ENCODE results near the gene AMMECR1L.
"Not testable (repeated sequence)": the region's sequence is repeated elsewhere in the genome, so short reads cannot be mapped to it uniquely, and the experiment has no call there.

Gene AMMECR1L

DNA sequence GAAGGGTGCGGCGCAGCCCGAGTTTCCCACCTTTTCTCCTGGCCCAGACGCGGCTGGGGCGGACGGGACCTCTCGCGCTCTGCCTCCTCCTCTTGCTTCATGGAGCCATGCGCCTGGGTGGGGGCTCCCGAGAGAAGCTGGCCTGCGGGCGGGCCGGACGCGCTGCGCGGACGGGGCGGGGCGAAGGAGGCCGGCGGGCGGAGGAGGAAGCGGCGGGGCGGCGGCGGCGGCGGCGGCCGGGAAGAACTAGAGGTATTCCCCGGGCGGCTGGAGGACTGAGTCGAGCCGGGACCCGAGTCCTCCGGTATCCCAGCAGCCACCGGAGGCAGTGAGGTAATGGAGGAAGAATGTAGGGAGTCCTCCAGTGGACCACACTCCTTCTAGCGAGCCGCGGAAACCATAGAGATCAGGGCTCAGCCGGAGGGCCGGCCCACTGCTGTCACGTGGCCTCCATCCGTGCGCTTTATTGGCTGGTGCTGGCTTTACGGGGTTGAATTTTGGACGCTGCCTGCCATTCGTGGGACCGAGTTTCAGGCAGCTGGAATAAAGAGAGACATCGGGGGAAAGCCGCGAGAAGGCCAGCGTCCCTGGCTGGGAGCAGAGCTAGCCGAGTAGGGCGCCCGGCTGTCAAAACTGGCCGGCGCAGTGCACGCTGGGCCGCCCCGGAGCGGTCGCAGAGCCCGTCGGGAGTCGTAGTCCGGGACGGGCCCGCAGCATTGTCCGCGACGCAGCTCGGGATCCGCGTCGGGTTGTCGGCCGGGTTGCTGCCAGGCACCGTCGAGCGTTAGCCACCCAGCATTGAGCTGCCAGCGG, at the start of gene AMMECR1L:
AMMECR1L (minus strand) TSS at position 177 of the 813 bp plus-strand sequence. CDS start 11,722 bp downstream, outside the sequence.
- peak; percentile 48 to 85 (median 68) for DNase-seq

DNA sequence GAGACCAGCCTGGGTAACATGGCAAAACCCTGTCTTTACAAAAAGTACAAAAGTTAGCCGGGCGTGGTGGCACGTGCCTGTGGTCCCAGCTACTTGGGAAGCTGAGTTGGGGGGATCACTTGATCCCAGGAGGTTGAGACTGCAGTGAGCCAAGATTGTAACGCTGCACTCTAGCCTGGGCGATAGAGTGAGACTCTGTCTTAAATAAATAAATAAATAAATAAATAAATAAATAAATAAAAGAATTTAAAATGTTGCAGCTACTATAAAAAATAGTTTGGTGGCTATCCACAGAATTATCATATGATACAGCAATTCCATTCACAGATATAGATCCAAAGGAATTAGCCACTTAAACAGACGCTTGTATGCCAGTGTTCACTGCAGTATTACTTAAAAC, 49.6 kb upstream of the AMMECR1L start:
- no peak for DNase-seq

DNA sequence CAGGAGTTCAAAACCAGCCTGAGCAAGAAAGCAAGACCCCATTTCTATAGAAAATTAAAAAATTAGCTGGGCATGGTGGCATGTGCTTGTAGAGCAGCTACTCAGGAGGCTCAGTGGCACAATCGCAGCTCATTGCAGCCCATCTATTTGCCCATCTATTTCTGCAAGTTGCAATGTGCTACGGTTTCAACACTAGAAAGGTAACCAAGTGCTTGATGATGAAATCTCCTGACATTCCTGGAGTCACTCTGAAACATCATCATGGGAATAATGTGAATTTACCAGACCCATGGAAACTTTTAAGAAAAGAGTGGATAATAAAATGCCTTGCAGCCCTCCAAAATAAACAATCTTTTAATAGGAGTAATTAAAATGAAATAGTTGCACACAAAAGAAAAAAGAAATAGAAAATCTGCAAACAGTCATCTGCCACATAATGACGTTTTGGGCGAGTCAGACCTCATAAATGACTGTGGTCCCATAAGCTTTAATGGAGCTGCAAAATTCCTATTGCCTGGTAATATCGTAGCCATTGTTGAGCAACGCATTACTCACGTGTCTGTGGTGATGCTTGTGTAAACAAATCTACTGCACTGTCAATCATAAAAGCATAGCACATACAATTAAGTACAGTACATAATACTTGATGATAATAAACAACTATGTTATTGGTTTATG, 46.6 kb upstream of the AMMECR1L start:
- no peak for DNase-seq

DNA sequence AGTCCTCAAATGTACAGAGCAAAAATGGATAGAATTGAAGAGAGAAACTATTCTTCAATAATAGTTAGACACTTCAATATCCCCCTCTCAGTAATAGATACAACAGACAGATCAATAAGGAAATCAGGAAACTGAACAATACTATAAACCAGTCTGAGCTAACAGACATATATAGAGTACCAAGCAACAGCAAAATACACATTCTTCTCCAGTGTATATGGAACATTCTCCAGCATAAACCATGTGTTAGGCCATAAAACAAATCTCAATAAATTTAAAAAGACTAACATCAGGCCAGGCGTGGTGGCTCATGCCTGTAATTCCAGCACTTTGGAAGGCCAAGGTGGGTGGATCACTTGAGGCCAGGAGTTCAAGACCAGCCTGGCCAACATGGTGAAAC, 43.7 kb upstream of the AMMECR1L start:
- no peak for DNase-seq

DNA sequence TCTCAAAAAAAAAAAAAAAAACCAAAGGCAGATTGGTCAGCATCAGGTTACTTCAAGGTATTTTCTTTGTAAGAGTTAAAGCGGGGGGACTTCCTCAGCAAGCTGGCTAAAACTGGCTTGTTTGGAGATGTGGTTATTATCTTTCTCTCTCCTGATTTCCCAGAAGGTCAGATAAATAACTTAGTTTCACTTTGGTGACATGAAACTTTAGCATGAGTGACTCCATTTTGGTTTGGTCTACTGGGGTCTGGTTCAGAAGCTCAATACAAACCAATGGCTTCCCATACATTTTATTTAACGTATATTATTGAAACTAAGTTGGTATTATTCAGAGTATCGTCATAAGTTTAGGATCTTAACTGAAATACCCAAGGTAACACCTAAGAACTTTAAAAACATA, 41.6 kb upstream of the AMMECR1L start:
- no peak for DNase-seq

DNA sequence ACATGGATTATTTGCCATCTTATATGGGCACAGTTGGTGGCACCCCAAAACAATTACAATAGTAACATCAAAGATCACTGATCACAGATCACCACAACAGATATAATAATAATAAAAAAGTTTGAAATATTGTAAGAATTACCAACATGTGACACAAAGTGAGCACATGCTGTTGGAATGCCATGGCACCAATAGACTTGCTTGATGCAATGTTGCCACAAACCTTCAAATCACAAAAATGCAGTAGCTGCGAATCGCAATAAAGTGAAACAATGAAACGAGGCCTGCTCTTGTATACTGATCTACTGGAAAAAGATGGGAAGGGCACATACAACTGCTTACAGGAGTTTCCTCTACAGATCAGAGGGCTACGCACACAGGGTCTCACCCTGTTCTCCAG, 32.2 kb upstream of the AMMECR1L start:
- no peak for DNase-seq

DNA sequence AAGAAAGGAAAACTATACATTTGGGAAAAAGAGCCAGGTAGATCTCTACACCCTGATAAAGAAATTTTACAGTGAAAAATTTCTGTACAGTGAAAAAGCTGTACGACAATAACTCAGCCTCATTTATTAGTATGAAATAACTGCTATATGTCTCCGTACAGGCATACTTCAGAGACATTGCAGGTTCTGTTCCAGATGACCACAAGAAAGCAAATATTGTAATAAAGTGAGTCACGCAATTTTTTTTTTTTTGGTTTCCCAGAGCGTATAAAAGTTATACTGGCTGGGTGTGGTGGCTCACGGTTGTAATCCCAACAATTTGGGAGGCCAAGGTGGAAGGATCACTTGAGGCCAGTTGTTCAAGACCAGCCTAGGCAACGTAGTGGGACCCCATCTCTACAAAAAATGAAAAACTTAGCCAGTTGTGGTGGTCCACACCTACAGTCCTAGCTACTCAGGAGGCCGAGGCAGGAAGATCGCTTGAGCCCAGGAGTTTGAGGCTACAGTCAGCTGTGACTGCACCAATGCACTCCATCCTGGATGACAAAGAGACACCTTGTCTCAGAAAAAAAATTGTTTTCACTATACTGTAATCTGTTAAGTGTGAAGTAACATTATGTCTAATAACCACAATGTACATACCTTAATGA, 28.2 kb upstream of the AMMECR1L start:
- DNase-seq: no peak

DNA sequence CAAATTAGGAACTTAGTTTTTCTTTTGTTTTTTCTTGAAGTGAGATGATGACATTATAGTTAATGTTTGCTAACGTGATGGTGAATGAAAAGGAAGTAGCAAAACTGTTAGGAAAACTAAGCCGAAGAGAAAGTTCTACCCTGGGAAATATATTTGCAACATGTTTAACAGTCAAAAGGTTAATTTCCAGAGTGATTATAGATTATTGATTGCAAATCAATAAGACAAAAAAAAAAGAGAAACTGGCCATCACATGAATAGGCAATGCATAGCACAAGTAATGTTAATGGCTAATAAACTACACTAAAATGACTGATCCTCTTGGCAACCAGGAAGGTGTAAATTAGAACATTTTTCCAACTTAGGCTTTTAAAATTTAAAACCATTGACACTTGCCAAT, 26.0 kb upstream of the AMMECR1L start:
- DNase-seq: no peak

DNA sequence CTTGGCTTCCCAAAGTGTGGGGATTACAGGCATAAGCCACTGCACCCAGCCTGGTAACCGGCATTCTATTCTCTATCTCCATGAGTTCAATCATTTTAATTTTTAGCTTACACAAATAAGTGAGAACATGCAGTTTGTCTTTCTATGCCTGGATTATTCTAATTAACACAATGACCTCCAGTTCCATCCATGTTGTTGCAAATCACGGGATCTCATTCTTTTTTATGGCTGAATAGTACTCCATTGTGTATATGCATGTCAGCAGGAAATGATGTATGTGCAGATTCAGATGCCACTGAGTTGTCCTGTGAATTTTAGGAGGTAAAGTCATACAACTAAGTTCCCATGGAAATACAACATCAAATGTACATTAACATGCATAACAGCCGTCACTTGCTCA, 24.7 kb upstream of the AMMECR1L start:
- DNase-seq: no peak

DNA sequence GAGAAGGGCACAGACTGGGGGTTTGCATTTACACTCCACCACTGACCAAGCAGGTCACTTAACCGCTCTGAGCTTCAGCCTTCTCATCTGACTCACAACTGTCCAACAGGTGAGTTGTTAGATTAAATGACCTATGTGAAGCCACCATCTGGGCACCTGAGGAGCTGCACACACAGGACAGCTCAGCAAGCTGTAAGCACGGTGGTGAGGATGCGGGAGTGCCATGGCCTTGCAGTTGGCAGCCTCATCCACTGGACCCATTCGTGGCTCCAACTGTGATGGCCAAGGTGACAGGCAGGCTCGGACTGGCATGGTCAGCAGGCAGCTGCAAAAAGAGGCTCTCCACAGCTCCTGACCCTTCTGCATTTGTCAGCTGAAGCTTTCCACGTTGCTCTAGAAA, 23.3 kb upstream of the AMMECR1L start:
- no peak for DNase-seq

DNA sequence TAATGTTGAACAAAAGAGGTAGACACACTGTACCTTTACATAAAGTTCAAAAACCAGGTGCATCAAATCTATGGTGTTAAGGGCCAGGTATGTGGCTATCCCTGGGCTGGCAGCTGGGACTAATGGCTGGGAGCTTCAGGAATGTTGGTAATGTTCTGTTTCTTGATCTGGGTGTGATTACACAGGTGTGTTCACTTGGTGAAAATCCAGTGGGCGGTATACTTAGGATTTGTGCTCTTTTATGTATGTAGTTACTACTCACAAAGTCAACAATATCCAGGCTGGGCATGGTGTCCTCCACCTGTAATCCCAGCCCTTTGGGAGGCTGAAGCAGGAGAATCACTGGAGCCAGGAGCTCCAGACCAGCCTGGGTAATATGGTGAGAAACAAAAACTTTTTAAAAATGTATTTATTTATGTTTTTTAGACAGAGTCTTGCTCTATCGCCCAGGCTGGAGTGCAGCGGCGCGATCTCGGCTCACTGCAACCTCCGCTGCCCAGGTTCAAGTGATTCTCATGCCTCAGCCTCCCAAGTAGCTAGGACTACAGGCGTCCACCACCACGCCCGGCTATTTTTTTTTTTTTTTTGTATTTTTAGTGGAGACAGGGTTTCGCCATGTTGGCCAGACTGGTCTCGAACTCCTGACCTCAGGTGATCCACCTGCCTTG, 22.1 kb upstream of the AMMECR1L start:
- not testable (repeated sequence) for DNase-seq

DNA sequence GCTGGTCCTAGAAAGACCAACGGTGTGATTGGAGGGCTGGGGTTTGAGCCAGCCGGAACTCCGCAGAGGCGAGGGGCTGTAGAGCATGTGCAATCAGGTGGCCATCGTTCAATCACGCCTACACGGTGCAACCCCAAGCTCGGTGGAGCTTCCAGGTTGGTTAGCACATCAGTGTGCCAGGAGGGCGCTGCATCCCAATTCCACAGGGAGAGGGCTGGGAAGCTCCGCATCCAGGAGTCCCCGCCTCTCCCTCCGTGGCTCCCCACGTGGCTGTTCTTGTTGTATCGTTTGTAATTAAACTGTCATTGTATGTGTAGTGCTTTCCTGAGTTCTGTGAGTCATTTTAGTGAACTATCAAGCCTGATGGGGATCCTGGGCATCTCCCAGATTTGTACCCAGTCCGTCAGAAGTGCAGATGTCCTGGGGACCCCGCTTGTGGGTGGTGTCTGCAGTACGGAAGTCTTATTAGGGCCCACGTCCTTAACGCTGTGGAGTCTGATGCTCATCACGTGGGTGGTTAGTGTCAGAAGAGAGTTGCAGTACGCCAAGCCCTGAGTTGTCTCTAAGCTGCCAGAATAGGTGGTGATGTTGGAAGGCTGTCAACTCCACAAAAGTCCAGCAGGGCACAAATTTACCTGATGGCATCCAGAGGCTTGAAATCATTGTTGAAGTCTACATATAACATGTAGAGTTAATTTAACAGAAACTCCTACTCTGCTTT, 20.6 kb upstream of the AMMECR1L start:
- no peak for DNase-seq

DNA sequence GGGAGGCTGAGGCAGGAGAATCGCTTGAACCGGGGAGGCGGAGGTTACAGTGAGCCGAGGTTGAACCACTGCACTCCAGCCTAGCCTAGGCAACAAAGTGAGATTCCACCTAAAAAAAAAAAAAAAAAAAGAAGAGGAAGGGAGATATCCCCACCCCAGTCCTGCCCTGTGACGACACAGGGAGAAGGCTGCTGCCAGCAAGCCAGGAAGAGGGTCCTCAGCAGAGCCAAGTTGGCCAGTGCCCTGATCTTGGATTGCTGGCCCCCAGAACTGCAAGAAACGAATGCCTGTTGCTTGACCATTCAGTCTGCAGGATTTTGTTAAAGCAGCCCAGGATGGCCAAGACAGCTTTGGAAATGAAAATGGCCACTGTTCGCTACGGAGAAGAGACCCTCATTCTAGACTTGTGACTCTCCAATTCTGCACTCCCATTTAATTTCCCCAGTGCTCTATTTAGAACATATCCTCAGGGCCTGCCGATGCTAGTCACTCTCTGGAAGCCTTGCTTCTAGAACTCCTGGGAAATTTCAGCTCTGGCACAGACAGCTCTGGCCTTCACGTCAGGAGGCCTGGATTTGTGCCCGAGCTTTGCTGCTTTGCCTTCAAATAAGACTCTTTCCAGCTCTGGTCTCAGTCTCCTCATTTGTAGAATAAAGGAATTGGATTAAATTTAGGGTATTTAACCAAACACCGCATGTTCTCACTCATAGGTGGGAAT, 15.7 kb upstream of the AMMECR1L start:
- no peak for DNase-seq

DNA sequence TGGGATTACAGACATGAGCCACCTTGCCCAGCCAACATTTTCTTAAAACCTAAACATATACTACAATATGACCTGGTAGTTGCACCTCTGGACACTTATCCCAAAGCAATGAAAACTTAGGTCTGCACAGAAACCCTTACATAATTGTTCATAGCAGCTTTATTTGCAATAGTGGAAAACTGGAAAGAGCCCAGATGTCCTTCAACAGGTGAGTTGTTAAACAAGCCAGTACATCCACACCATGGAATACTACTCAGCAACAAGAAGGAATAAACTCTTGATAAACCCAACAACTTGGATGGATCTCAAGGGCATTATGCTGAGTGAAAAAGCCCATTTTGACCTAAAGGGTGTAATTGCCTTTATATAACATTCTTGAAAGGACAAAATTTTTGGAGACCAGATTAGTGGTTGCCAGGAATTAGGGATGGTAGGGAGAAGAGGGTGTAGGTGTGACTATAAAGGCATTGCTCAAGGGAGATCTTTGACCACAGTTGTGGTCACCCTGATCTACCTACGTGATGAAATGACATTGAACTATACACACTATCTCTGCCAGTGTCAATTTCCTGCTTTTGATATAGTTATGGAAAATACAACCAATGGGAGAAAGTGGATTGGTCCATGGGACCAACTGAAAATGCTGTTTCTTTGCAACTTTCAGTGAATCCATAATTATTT, 11.9 kb upstream of the AMMECR1L start:
- DNase-seq: no peak

DNA sequence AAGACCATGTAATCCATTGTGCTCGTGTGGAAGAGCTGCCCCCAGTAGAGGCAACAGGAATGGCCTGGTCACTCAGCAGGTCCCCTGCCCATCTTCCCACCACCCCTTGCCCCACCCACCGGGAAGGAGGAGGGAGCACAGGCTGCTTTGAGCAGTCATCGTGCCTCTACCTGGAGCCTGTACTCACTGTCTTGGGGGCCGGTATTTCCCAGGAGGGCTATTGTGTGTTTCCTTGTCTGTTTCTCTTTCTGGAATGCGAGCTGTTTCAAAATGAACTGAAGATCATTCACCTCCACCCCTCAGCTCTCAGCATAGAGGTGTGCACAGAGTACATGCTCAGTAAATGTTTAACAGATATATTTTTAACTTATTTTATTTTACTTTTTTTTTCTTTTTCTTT, 7.7 kb upstream of the AMMECR1L start:
- no peak for DNase-seq

DNA sequence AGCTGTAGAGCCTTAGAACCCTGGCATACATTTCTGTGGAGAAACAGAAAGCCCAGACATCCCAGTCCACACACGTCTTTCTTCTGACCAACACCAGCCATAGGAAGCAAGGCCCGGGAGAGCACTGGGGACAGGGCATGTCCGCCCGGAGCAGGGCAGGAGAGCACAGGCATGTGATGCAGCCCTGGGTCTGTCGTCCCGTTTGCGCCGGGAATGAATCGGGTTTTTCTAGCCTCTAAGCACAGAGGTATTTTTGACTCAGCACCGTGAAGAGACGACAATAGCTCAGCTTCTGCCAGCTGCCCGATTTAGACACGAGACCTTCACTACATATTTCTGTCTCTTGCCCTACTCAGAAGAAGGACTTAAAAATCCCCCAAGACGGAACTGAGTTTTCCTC, 7.3 kb upstream of the AMMECR1L start:
- DNase-seq: no peak

DNA sequence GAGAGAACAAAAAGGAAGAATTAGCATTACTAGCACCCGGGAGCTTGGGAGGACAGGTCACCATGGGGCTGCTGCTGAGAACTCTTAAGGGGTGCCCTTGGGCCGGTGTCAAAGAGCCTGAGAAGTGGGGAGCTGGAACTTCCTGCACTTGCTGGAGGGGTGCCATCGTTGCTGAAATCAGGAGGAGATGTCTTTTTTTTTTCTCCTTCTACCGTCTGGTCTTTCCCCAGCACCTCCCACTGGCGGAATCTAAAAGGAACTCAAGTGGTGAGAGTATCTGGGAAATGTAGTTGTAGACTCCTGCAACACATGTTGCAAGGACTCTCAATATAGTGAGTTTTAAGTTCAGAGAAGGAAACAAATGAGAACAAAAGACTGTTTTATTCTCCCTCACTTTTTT, 6.1 kb upstream of the AMMECR1L start:
- no peak for DNase-seq

DNA sequence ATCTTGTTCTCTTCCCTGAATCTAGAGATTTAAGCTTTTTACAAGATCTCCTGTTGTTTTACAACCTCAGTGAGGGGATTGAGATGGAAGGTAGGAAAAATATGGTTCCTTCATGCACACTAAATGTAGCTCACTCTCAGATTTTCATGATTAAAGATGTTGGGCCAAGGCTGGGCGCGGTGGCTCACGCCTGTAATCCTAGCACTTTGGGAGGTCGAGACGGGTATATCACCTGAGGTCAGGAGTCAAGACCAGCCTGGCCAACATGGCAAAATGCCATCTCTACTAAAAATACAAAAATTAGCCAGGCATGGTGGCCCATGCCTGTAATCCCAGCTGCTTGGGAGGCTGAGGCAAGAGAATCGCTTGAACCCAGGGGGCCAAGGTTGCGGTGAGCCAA, 5.0 kb upstream of the AMMECR1L start:
- not testable (repeated sequence) for DNase-seq

DNA sequence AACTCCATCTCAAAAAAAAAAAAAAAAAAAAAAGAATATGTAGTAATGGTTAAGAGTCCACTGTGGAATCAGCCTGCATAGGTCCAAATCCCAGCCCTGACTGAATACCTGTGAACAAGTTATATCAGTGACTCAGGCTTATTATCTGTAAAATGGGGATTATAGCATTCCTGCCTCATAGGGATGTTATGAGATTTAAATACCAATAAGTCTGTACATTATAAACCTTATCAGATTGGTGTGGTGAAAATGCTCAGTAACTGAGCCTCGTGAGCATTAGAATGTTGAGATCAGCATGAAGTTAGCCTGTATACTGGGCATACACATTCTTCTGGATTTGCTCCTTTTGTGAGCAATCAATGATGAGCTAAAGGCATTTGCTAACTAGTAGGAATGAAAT, 3.0 kb upstream of the AMMECR1L start:
- no peak for DNase-seq

DNA sequence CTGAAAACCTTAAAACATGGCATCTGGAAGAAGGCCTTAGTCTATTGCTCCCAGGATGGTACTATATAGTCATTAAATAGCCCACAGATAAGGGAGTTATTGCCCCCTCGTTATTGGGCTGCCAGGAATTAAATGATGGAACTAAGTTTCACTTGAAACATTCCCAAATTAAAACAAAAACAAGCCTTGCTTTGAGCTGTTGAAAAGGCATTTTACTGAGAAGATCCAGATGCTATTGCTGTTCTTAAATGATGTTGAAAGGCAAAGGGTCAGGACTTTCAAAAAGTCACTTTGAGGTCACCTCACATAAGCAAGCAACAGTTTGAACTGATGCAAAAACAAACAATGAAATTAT, 2.0 kb upstream of the AMMECR1L start:
- DNase-seq: no peak

DNA sequence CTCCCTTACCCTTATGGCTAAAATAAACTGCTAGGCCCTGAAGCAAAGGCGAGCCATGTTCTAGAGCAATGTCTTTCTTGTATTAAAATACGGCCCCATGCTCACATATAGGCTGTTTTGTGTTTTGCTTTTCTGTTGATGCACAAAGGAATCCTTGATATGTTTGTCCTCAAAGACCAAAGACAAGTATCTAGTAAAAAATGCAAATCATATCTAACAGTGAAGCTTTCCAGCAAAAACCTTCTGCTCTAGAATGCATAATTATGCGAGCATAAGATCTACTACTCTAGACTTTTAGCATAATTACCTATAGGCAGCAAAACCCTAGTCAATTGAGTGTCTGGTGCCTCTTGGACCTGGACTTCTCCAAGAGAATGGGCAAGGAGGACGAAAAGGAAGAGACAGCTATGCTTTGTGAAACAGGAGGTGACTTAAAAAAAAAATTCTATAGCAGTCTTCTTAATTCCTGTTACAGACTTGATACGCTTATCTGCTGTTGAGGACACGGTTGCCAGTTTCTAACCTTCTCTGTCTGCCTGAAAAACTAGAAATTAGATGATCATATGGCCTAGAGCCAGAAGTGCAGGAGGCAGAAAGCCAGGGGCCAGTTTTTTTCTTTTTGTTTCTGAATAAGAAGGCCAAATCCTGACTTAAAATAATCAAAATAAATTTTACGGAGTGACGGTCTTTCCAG, 1.5 kb upstream of the AMMECR1L start:
- DNase-seq: peak in 2 of 6 experiments; percentile 6 to 10
